A549 (cell line): ENCODE data around the gene PNPLA7.

Experiments used
- CBX8 ChIP-seq: fragments of 200-600 bp; sonication (generic); IDR thresholded peaks from 2 replicates; pipeline ENCODE4 v1.6.1; 2016
- EP300 ChIP-seq, 2 experiments: fragments of >200 bp; sonication (Bioruptor Twin); formaldehyde crosslinking; IDR thresholded peaks; 2 replicates in 1 of 2; 3 replicates in 1 of 2; pipeline ENCODE4 v1.6.1; 2016 to 2017
- HDAC2 ChIP-seq: fragments of 200-600 bp; sonication (generic); IDR thresholded peaks from 2 replicates; pipeline ENCODE4 v1.6.1; 2016
- JUN ChIP-seq, 2 experiments: fragments of >200 bp; sonication (Bioruptor Twin); formaldehyde crosslinking; IDR thresholded peaks; 2 replicates in 1 of 2; 3 replicates in 1 of 2; pipeline ENCODE4 v1.6.1; 2016 to 2017
- NR3C1 ChIP-seq: fragments of >200 bp; sonication (Bioruptor Twin); formaldehyde crosslinking; IDR thresholded peaks from 3 replicates; pipeline ENCODE4 v1.6.1; 2017

- TF ChIP-seq HDAC2 (no peak), EP300 (IDR thresholded peaks at IDR 0.05) (no peak), JUN (IDR thresholded peaks at IDR 0.05) (no peak), NR3C1 (no peak), CBX8 (no peak)
These were observed 36.7 kb upstream of the PNPLA7 start for GRCh38 chr9:137586854-137587253.
